ENCODE data around the gene ANKRD9. TPM values are rescaled to one million over a fixed set of nuclear protein-coding genes. Genes with fewer than 3 reads are reported as not detected.
A peak's percentile ranks its signal among the peaks of the same experiment; 100 is the strongest.

The ANKRD9 gene
- total and polyA plus RNA-seq, 2 of the 13 experiments (the other 11 are each of a cell fraction or from before 2014, with no cell fraction given): 10.0 to 15.0 TPM

GRCh38 chr14:102540315-102541028, 30.9 kb upstream of the ANKRD9 start (continued):
- peak; percentile 47; the same call in 1 of the 2 replicates for TF ChIP-seq ZNF274 (CRISPR knock-in tag; IDR thresholded peaks at IDR 0.05)
- TF ChIP-seq BRCA1 (CRISPR knock-in tag; IDR thresholded peaks at IDR 0.05): no peak
- TF ChIP-seq, protein P1, sequence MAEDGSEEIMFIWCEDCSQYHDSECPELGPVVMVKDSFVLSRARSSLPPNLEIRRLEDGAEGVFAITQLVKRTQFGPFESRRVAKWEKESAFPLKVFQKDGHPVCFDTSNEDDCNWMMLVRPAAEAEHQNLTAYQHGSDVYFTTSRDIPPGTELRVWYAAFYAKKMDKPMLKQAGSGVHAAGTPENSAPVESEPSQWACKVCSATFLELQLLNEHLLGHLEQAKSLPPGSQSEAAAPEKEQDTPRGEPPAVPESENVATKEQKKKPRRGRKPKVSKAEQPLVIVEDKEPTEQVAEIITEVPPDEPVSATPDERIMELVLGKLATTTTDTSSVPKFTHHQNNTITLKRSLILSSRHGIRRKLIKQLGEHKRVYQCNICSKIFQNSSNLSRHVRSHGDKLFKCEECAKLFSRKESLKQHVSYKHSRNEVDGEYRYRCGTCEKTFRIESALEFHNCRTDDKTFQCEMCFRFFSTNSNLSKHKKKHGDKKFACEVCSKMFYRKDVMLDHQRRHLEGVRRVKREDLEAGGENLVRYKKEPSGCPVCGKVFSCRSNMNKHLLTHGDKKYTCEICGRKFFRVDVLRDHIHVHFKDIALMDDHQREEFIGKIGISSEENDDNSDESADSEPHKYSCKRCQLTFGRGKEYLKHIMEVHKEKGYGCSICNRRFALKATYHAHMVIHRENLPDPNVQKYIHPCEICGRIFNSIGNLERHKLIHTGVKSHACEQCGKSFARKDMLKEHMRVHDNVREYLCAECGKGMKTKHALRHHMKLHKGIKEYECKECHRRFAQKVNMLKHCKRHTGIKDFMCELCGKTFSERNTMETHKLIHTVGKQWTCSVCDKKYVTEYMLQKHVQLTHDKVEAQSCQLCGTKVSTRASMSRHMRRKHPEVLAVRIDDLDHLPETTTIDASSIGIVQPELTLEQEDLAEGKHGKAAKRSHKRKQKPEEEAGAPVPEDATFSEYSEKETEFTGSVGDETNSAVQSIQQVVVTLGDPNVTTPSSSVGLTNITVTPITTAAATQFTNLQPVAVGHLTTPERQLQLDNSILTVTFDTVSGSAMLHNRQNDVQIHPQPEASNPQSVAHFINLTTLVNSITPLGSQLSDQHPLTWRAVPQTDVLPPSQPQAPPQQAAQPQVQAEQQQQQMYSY (CRISPR knock-in tag; IDR thresholded peaks at IDR 0.05): no peak
- no peak for TF ChIP-seq TCF12 (IDR thresholded peaks at IDR 0.05)
- TF ChIP-seq TCF12 (CRISPR knock-in tag; IDR thresholded peaks at IDR 0.05): peak; percentile 11; the same call in 1 of the 2 replicates
- TF ChIP-seq ZNF34 (CRISPR knock-in tag; IDR thresholded peaks at IDR 0.05; ENCODE audit: borderline replicate concordance): peak; percentile 16; the same call in 1 of the 2 replicates
- no peak for TF ChIP-seq ZNF383 (CRISPR knock-in tag; IDR thresholded peaks at IDR 0.05; ENCODE audit: borderline replicate concordance)
- TF ChIP-seq CBFB (CRISPR knock-in tag; IDR thresholded peaks at IDR 0.05): peak; percentile 26; the same call in 1 of the 2 replicates
- TF ChIP-seq SAFB2 (CRISPR knock-in tag; IDR thresholded peaks at IDR 0.05; ENCODE audit: borderline replicate concordance, low read depth): no peak; the same call in 1 of the 2 replicates
- TF ChIP-seq JUND (CRISPR knock-in tag; IDR thresholded peaks at IDR 0.05): peak; percentile 43; the same call in 1 of the 2 replicates
- no peak for TF ChIP-seq SRF (IDR thresholded peaks at IDR 0.05; ENCODE audit: low read depth, low read length)
- no peak for TF ChIP-seq PAF1 (CRISPR knock-in tag; IDR thresholded peaks at IDR 0.05)
- peak; percentile 81 for TF ChIP-seq CEBPG (CRISPR knock-in tag; IDR thresholded peaks at IDR 0.05)
- TF ChIP-seq RORA (CRISPR knock-in tag; IDR thresholded peaks at IDR 0.05): no peak
- TF ChIP-seq MEIS2 (CRISPR knock-in tag; IDR thresholded peaks at IDR 0.05): 0 out of 2 replicates have a peak, but pooled peaks have one; percentile 60
- no peak for TF ChIP-seq ELF3 (CRISPR knock-in tag; IDR thresholded peaks at IDR 0.05)
- TF ChIP-seq ZNF569 (CRISPR knock-in tag; IDR thresholded peaks at IDR 0.05; ENCODE audit: borderline replicate concordance): no peak
- no peak for TF ChIP-seq MED13 (CRISPR knock-in tag; IDR thresholded peaks at IDR 0.05)
- no peak for TF ChIP-seq TBL1XR1 (IDR thresholded peaks at IDR 0.05; ENCODE audit: borderline replicate concordance, low read length, partially characterized antibody)
- no peak for TF ChIP-seq ZNF792 (CRISPR knock-in tag; IDR thresholded peaks at IDR 0.05)
- 0 out of 2 replicates have a peak, but pooled peaks have one; percentile 40 for TF ChIP-seq ELF1 (CRISPR knock-in tag; IDR thresholded peaks at IDR 0.05)
- TF ChIP-seq HMGXB3 (CRISPR knock-in tag; IDR thresholded peaks at IDR 0.05; ENCODE audit: borderline replicate concordance): no peak
- TF ChIP-seq PHF8 (CRISPR knock-in tag; IDR thresholded peaks at IDR 0.05): no peak; the same call in none of the 2 replicates
- no peak for TF ChIP-seq ZNF747 (CRISPR knock-in tag; IDR thresholded peaks at IDR 0.05; ENCODE audit: borderline replicate concordance)
